Measurements from ENCODE around the gene PTTG1IP.

PTTG1IP gene, protein sequence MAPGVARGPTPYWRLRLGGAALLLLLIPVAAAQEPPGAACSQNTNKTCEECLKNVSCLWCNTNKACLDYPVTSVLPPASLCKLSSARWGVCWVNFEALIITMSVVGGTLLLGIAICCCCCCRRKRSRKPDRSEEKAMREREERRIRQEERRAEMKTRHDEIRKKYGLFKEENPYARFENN
- total RNA-seq, result 81.0 to 97.5 (median 97.4) reads per million in 3 donors

GRCh38 chr21:44873356-44874239, at the start of gene PTTG1IP:
Gene PTTG1IP, minus strand, starts transcription at chr21:44873690. Its CDS starts 74 bp downstream, at chr21:44873616.
- peaks cover 42% of the 10 kb centered on the region for H3K4me1 ChIP-seq (ENCODE audit: control insufficient read depth, insufficient read depth, low read length, poor library complexity, severe bottlenecking)
- DNase-seq, result peak; percentile 98 to 99 (median 99)
- peak within 1 kb of the TSS; percentile 85 for H3K4me3 ChIP-seq (ENCODE audit: insufficient read depth, low read depth, low read length, poor library complexity, severe bottlenecking)
- H3K36me3 ChIP-seq (ENCODE audit: control insufficient read depth, insufficient read depth, low read length), result no peaks in the 10 kb centered on the region
- no peaks in the 10 kb centered on the region for H3K9me3 ChIP-seq (ENCODE audit: control insufficient read depth, low read length)
- H3K27ac ChIP-seq (ENCODE audit: insufficient read depth, low read length, poor library complexity, severe bottlenecking), result peak within 1 kb of the TSS; percentile 73
- no peaks in the 10 kb centered on the region for H3K27me3 ChIP-seq (replicated peaks; ENCODE audit: control insufficient read depth, insufficient read depth, low read length, poor library complexity, severe bottlenecking)

DNA sequence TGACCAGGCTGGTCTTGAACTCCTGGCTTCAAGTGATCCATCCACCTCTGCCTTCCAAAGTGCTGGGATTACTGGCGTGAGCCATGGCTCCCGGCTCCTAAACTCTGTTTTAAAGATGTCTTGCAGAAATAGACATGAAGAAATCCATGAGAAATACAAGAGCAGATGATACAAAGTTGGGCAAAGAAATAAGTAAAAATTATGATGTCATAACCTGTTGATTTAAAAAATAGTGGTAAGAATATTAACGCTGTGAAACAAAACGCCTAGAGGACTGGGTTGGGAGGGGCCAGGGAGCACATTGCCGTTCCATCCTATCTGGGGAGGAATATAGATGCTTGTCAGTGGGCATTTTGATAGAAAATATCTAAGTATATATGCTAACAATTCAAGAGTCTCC, 48.4 kb upstream of the PTTG1IP start:
- peak overlapping the region; percentile 87 for H3K4me3 ChIP-seq (ENCODE audit: insufficient read depth, low read depth, low read length, poor library complexity, severe bottlenecking)
- DNase-seq, result no peak
- no peaks in the 10 kb centered on the region for H3K9me3 ChIP-seq (ENCODE audit: control insufficient read depth, low read length)
- H3K27ac ChIP-seq (ENCODE audit: insufficient read depth, low read length, poor library complexity, severe bottlenecking), result peak overlapping the region; percentile 74
- peaks cover 5% of the 10 kb centered on the region for H3K36me3 ChIP-seq (ENCODE audit: control insufficient read depth, insufficient read depth, low read length)
- peaks cover 54% of the 10 kb centered on the region for H3K4me1 ChIP-seq (ENCODE audit: control insufficient read depth, insufficient read depth, low read length, poor library complexity, severe bottlenecking)
- H3K27me3 ChIP-seq (replicated peaks; ENCODE audit: control insufficient read depth, insufficient read depth, low read length, poor library complexity, severe bottlenecking), result no peaks in the 10 kb centered on the region

DNA sequence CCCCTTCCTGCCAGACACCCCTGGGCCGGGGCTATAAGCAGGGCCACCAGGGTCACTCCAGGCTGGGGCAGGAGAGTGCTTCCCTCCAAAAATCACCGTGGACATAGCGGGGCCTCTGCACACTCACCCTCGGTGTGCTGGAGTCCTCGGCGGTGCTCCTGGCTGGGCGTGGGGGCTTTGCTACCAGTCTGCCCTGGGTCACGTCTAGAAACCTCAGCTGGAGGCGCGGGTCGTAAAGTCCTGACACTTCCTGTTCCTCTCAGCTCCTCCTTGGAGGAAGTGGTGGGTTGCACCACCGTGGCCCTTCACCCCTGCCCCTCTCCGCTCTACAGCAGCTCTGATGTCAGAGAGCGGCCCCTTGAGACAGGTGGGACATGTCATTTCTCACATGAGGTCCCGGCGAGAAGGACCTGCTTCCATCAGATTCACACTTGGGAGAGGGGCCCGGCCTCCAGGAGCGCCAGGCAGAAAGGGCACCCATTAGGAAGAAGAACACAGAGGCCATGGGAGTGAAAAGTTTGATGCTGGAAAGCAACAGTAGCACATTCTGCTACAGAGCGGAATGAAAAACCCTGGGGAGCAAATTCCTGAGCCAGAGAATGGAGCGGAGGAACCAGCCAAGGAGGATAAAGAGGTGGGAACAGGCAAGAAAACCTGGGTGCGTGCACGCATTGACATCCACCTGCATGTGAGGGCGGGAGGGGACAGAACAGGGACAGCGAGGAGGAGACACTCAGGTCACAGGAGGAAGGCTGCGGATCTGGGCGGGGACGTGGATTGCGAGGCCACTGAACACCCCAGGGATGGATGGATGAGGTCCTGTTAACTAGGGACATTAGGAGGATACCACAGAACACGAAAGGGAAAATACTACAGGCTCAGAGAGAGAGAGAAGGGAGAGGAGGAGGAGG, 47.5 kb upstream of the PTTG1IP start, which contains the start of gene ITGB2:
TSS of gene ITGB2 (minus strand) at position 206 of the 911 bp plus-strand sequence. CDS start 10,117 bp downstream, outside the sequence.
- H3K4me1 ChIP-seq (ENCODE audit: control insufficient read depth, insufficient read depth, low read length, poor library complexity, severe bottlenecking), result peaks cover 51% of the 10 kb centered on the region
- peak within 1 kb of the TSS; percentile 74 for H3K27ac ChIP-seq (ENCODE audit: insufficient read depth, low read length, poor library complexity, severe bottlenecking)
- DNase-seq, result peak; percentile 32 to 42 (median 38)
- H3K36me3 ChIP-seq (ENCODE audit: control insufficient read depth, insufficient read depth, low read length), result peaks cover 5% of the 10 kb centered on the region
- no peaks in the 10 kb centered on the region for H3K27me3 ChIP-seq (replicated peaks; ENCODE audit: control insufficient read depth, insufficient read depth, low read length, poor library complexity, severe bottlenecking)
- peak within 1 kb of the TSS; percentile 87 for H3K4me3 ChIP-seq (ENCODE audit: insufficient read depth, low read depth, low read length, poor library complexity, severe bottlenecking)
- no peaks in the 10 kb centered on the region for H3K9me3 ChIP-seq (ENCODE audit: control insufficient read depth, low read length)

GRCh38 chr21:44919913-44920693, 46.6 kb upstream of the PTTG1IP start:
- Histone ChIP-seq H3K36me3 (ENCODE audit: control insufficient read depth, insufficient read depth, low read length) (peaks cover 5% of the 10 kb centered on the region), H3K9me3 (ENCODE audit: control insufficient read depth, low read length) (no peaks in the 10 kb centered on the region), H3K27me3 (replicated peaks; ENCODE audit: control insufficient read depth, insufficient read depth, low read length, poor library complexity, severe bottlenecking) (no peaks in the 10 kb centered on the region), H3K4me1 (ENCODE audit: control insufficient read depth, insufficient read depth, low read length, poor library complexity, severe bottlenecking) (peaks cover 50% of the 10 kb centered on the region), H3K4me3 (ENCODE audit: insufficient read depth, low read depth, low read length, poor library complexity, severe bottlenecking) (peak overlapping the region; percentile 87), H3K27ac (ENCODE audit: insufficient read depth, low read length, poor library complexity, severe bottlenecking) (peak overlapping the region; percentile 74)
- DNase-seq, result no peak

DNA sequence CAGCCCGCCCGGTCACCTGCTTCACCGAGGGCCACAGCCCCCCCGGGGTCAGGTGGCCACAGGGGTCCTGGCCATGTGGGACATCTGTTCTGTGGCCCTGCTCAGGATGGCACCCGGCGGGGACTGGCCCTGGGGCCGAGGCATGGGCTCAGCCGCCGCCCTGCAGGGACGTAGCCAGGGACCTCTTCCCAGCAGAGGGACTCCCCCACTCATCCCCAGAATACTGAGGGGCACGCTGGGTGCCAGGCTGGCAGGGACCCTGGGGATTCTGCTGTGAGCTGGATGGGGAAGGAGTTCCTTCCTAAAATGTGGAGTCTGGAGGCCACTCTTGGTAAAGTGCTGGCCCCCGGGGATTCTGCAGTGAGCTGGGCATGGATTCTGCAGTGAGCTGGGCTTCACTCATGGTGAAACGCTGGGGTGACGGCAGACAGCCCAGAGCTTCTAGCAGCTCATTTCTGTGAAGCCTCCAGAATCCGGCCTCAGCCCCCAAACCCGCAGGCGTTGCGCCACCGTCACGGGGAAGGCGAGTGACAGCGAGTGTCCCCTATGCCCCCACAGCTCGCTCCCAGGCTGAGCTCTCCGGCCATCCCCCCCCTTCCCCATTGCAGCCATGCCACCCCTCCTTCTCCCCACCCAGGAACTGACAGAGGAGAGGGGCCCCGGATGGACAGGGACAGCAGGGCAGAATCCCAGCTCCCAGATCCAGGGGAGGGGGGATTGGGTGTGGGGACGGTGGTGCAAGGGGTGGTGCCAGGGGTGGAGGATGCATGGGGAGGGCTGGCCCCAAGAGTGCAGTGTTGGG, 45.8 kb upstream of the PTTG1IP start:
- DNase-seq, result no peak
- peaks cover 5% of the 10 kb centered on the region for H3K36me3 ChIP-seq (ENCODE audit: control insufficient read depth, insufficient read depth, low read length)
- no peaks in the 10 kb centered on the region for H3K27me3 ChIP-seq (replicated peaks; ENCODE audit: control insufficient read depth, insufficient read depth, low read length, poor library complexity, severe bottlenecking)
- peak overlapping the region; percentile 74 for H3K27ac ChIP-seq (ENCODE audit: insufficient read depth, low read length, poor library complexity, severe bottlenecking)
- H3K4me3 ChIP-seq (ENCODE audit: insufficient read depth, low read depth, low read length, poor library complexity, severe bottlenecking), result peak overlapping the region; percentile 87
- H3K9me3 ChIP-seq (ENCODE audit: control insufficient read depth, low read length), result no peaks in the 10 kb centered on the region
- H3K4me1 ChIP-seq (ENCODE audit: control insufficient read depth, insufficient read depth, low read length, poor library complexity, severe bottlenecking), result peaks cover 54% of the 10 kb centered on the region

- Histone ChIP-seq H3K36me3 (ENCODE audit: control insufficient read depth, insufficient read depth, low read length) (peaks cover 5% of the 10 kb centered on the region), H3K9me3 (ENCODE audit: control insufficient read depth, low read length) (no peaks in the 10 kb centered on the region), H3K4me3 (ENCODE audit: insufficient read depth, low read depth, low read length, poor library complexity, severe bottlenecking) (peak overlapping the region; percentile 87), H3K27ac (ENCODE audit: insufficient read depth, low read length, poor library complexity, severe bottlenecking) (peak overlapping the region; percentile 74), H3K4me1 (ENCODE audit: control insufficient read depth, insufficient read depth, low read length, poor library complexity, severe bottlenecking) (peaks cover 58% of the 10 kb centered on the region), H3K27me3 (replicated peaks; ENCODE audit: control insufficient read depth, insufficient read depth, low read length, poor library complexity, severe bottlenecking) (no peaks in the 10 kb centered on the region)
- no peak for DNase-seq
Observed at GRCh38 chr21:44918581-44919033, 45.1 kb upstream of the PTTG1IP start.

- Histone ChIP-seq H3K9me3 (ENCODE audit: control insufficient read depth, low read length) (no peaks in the 10 kb centered on the region), H3K27me3 (replicated peaks; ENCODE audit: control insufficient read depth, insufficient read depth, low read length, poor library complexity, severe bottlenecking) (no peaks in the 10 kb centered on the region), H3K4me1 (ENCODE audit: control insufficient read depth, insufficient read depth, low read length, poor library complexity, severe bottlenecking) (peaks cover 63% of the 10 kb centered on the region), H3K36me3 (ENCODE audit: control insufficient read depth, insufficient read depth, low read length) (peaks cover 5% of the 10 kb centered on the region), H3K27ac (ENCODE audit: insufficient read depth, low read length, poor library complexity, severe bottlenecking) (peak overlapping the region; percentile 74), H3K4me3 (ENCODE audit: insufficient read depth, low read depth, low read length, poor library complexity, severe bottlenecking) (peak overlapping the region; percentile 87)
- no peak for DNase-seq
Observed at GRCh38 chr21:44918107-44918470, 44.6 kb upstream of the PTTG1IP start.

DNA sequence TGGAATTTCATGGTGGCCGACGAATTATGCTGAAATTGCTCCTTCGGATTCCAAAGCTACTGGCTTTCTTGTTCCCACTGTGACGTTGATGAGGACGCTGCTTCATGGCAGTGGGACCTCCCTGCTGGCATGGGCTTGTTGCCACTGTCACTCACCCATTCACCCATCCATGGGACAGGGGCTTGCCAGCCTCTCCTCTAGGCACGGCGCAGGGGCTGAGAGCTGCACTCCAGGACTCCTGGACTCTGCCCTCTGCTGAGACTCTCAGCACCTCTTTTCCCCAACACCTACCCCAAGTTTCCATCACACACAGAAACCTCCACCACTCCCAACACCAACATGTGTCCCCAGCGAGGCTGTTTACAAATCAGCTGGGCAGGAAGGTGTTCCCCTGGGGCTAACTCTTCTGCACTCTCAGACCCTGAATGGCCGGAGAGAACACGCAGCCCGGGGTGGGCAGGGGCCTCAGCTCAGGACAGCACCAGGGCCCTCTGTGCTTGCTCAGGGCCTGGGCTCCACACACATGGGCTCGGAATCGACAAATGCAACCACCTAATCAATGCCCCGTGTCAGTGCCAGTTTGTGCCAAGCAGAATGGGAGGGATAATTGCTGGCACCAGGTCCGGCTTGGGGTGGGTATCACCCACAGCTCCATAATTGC, 44.1 kb upstream of the PTTG1IP start:
- H3K4me1 ChIP-seq (ENCODE audit: control insufficient read depth, insufficient read depth, low read length, poor library complexity, severe bottlenecking), result peaks cover 67% of the 10 kb centered on the region

More for the DNA sequence above, 44.1 kb upstream of the PTTG1IP start:
- Histone ChIP-seq H3K4me3 (ENCODE audit: insufficient read depth, low read depth, low read length, poor library complexity, severe bottlenecking) (peak overlapping the region; percentile 10), H3K27ac (ENCODE audit: insufficient read depth, low read length, poor library complexity, severe bottlenecking) (peak overlapping the region; percentile 74), H3K27me3 (replicated peaks; ENCODE audit: control insufficient read depth, insufficient read depth, low read length, poor library complexity, severe bottlenecking) (no peaks in the 10 kb centered on the region), H3K9me3 (ENCODE audit: control insufficient read depth, low read length) (no peaks in the 10 kb centered on the region), H3K36me3 (ENCODE audit: control insufficient read depth, insufficient read depth, low read length) (peaks cover 5% of the 10 kb centered on the region)
- DNase-seq, result no peak

All from effector memory CD4-positive, alpha-beta T cell (primary cell).